K562 (cell line): ENCODE data around the gene GPX5. TPM values are rescaled to one million over a fixed set of nuclear protein-coding genes. Genes with fewer than 3 reads are reported as not detected.
A peak's percentile ranks its signal among the peaks of the same experiment; 100 is the strongest.

Source experiments
- ATAC-seq: fragments of 200-7000 bp; cut with Tn5 transposase; 3 replicates; pipeline ENCODE4 v1.9.1; 2020; ENCODE audit warnings: moderate library complexity
- BruUV-seq: library from RNA; stranded (reverse); fragments of 400-500 nt; replicated peaks from 2 replicates; lab custom pipeline; 2021; lab: Mats Ljungman, UMichigan
- CTCF ChIA-PET: fragments of 300-600 bp; formaldehyde crosslinking; extraction: SDS; loops from one replicate; lab custom pipeline; 2021; ENCODE audit warnings: low intra/inter-chr PET ratio; lab: Yijun Ruan, JAX
- POLR2A ChIA-PET: fragments of 300-600, 350-650 bp; sonication (Branson Sonifier 250); formaldehyde crosslinking; extraction: SDS; loops from one replicate; lab custom pipeline; 2021; ENCODE audit warnings: antibody characterized with exemption, inconsistent platforms; lab: Yijun Ruan, JAX
- DNase-seq, 4 experiments: peaks; one replicate each; pipeline versions ENCODE4 v3.0.0 to v3.0.0-alpha.2; 2011 to 2018; ENCODE audit warnings: low spot score in 3 of 4, mixed read lengths in 3 of 4; ENCODE audit errors: extremely low read depth in 1 of 4
- FAIRE-seq: peaks from 2 replicates; lab custom pipeline; 2011; peaks lifted over from hg19 to GRCh38; lab: Jason Lieb, UNC
- H2AFZ ChIP-seq: 2 replicates; pipeline ENCODE4 v1.6.0; 2011; ENCODE audit warnings: low read depth, low read length, control low read depth, inconsistent platforms
- H3K27ac ChIP-seq: fragments of 200-600 bp; 3 replicates; pipeline ENCODE4 v1.8.0; 2011; ENCODE audit warnings: low read depth, mild to moderate bottlenecking, control low read depth, inconsistent platforms, low read length, moderate library complexity, mixed read lengths; ENCODE audit errors: extremely low read depth
- H3K27me3 ChIP-seq, 2 experiments: fragments of 300-600 bp in 1 of 2; 2 replicates in 1 of 2; 3 replicates in 1 of 2; pipeline versions ENCODE4 v1.6.0 to v1.8.0; 2011; ENCODE audit warnings: inconsistent platforms in 2 of 2, low read length in 2 of 2, mild to moderate bottlenecking in 1 of 2, mixed read lengths in 1 of 2, moderate library complexity in 1 of 2; ENCODE audit not compliant: control insufficient read depth in 2 of 2, insufficient read depth in 2 of 2
- H3K36me3 ChIP-seq: fragments of 300-600 bp; 3 replicates; pipeline ENCODE4 v1.8.0; 2011; ENCODE audit warnings: mild to moderate bottlenecking, low read length, inconsistent platforms; ENCODE audit not compliant: control insufficient read depth, insufficient read depth
- H3K4me1 ChIP-seq, 2 experiments: fragments of 200-600 bp in 1 of 2; replicated peaks in 1 of 2; 2 replicates in 1 of 2; 3 replicates in 1 of 2; pipeline versions ENCODE4 v1.5.1 to v1.8.0; 2011; ENCODE audit warnings: inconsistent platforms in 2 of 2, low read length in 2 of 2, mild to moderate bottlenecking in 1 of 2, mixed read lengths in 1 of 2, moderate library complexity in 1 of 2; ENCODE audit not compliant: control insufficient read depth in 2 of 2, insufficient read depth in 2 of 2
- H3K4me2 ChIP-seq: 2 replicates; pipeline ENCODE4 v1.6.1; 2011; ENCODE audit warnings: low read length, control low read depth, inconsistent platforms, mixed read lengths; ENCODE audit not compliant: insufficient read depth
- H3K4me3 ChIP-seq: fragments of 200-600 bp; sonication (generic), shearing (Covaris generic); 2 replicates; pipeline ENCODE4 v1.5.1; 2016; ENCODE audit warnings: control low read depth, inconsistent platforms
- H3K79me2 ChIP-seq: fragments of 200-600 bp; 3 replicates; pipeline ENCODE4 v1.8.0; 2011; ENCODE audit warnings: low read length, inconsistent platforms; ENCODE audit not compliant: control insufficient read depth, insufficient read depth
- H3K9ac ChIP-seq, 2 experiments: 2 replicates each; pipeline versions ENCODE4 v1.6.0 to v1.6.1; 2011; ENCODE audit warnings: low read depth in 2 of 2, low read length in 2 of 2, control low read depth in 1 of 2, inconsistent platforms in 1 of 2, mild to moderate bottlenecking in 1 of 2, mixed read lengths in 1 of 2; ENCODE audit not compliant: insufficient read depth in 1 of 2
- H3K9me1 ChIP-seq: one replicate; pipeline ENCODE4 v1.6.0; 2011; ENCODE audit warnings: inconsistent platforms, mild to moderate bottlenecking, low read length, moderate library complexity; ENCODE audit not compliant: control insufficient read depth, insufficient read depth
- H3K9me3 ChIP-seq: replicated peaks from 2 replicates; pipeline ENCODE4 v1.5.1; 2011; ENCODE audit warnings: low read depth, low read length, inconsistent platforms; ENCODE audit not compliant: control insufficient read depth, insufficient read depth
- H4K20me1 ChIP-seq: replicated peaks from 2 replicates; pipeline ENCODE4 v1.6.1; 2011; ENCODE audit warnings: low read length, inconsistent platforms, mixed read lengths; ENCODE audit not compliant: control insufficient read depth, insufficient read depth
- ARID2 ChIP-seq: fragments of 450-650 bp; IDR thresholded peaks from 2 replicates; pipeline ENCODE4 v1.6.1; 2017; ENCODE audit warnings: antibody characterized with exemption, mild to moderate bottlenecking
- CREB1 ChIP-seq, 2 experiments: sonication (generic) in 1 of 2; formaldehyde crosslinking in 1 of 2; IDR thresholded peaks; 2 replicates each; pipeline versions ENCODE4 v1.6.1 to v1.8.0; 2012 to 2022; ENCODE audit warnings: inconsistent platforms in 1 of 2, mild to moderate bottlenecking in 1 of 2, missing genetic modification reagents in 1 of 2, moderate library complexity in 1 of 2
- HCFC1 ChIP-seq: IDR thresholded peaks from 2 replicates; pipeline ENCODE4 v1.6.1; 2012; ENCODE audit warnings: low read depth, low read length, improper control_type of control experiment
- MTA3 ChIP-seq: fragments of 450-650 bp; formaldehyde crosslinking; IDR thresholded peaks from 2 replicates; pipeline ENCODE4 v1.6.1; 2017; ENCODE audit warnings: mild to moderate bottlenecking, borderline replicate concordance
- PCBP2 ChIP-seq: fragments of 200-400 bp; formaldehyde crosslinking; IDR thresholded peaks from 2 replicates; pipeline ENCODE4 v1.6.1; 2018; ENCODE audit warnings: low read length, low read depth, mild to moderate bottlenecking, moderate library complexity; ENCODE audit not compliant: poor library complexity, severe bottlenecking
- PHTF2 ChIP-seq: fragments of 250-450 bp; sonication (Bioruptor Pico); IDR thresholded peaks from 2 replicates; pipeline ENCODE4 v1.5.0; 2021; ENCODE audit warnings: mild to moderate bottlenecking
- TBP ChIP-seq: optimal IDR thresholded peaks from 2 replicates; pipeline ENCODE3; 2011; ENCODE audit warnings: low read depth, low read length, improper control_type of control experiment
- WHSC1 ChIP-seq: IDR thresholded peaks from one replicate; pipeline ENCODE4 v1.6.1; 2012; ENCODE audit warnings: low read length, control low read depth, inconsistent platforms
- ZNF239 ChIP-seq: fragments of 250-450 bp; sonication (Bioruptor Pico); IDR thresholded peaks from 2 replicates; pipeline ENCODE4 v1.4.0; 2020; ENCODE audit warnings: mild to moderate bottlenecking
- ZNF583 ChIP-seq: fragments of 250-450 bp; sonication (Bioruptor Pico); IDR thresholded peaks from 2 replicates; pipeline ENCODE4 v1.4.0; 2020
- WGBS: fragments of 100-300 bp; shearing (Covaris generic); methylation state at CpG from one replicate; pipeline ENCODE4 v1.1.6; 2016; ENCODE audit warnings: low coverage, mixed read lengths; ENCODE audit not compliant: insufficient coverage; ENCODE audit errors: missing lambda C conversion rate; 5-methylcytosine and 5-hydroxymethylcytosine counted together
- in situ Hi-C: fragments of 300-500 bp; cut with MboI; formaldehyde crosslinking; loops from 4 replicates; pipeline ENCODE4 v1.15.0; 2018; ENCODE audit warnings: inconsistent platforms, mixed read lengths
- intact Hi-C: fragments of 100-400 bp; cut with micrococcal nuclease; formaldehyde crosslinking; loops from 2 replicates; pipeline ENCODE4 v1.14.2; 2022
- polyA plus RNA-seq, 8 experiments: library from polyadenylated mRNA; depleted of rRNA in 4 of 8; stranded (reverse) in 5 of 8; unstranded in 3 of 8; fragments of >200 nt; fragmentation: Nextera tagmentation in 2 of 8; fragmentation: Illumina TruSeq in 1 of 8; extraction: Ambion mirVana in 2 of 8; extraction: Trizol in 1 of 8; gene quantifications; 2 replicates each; pipeline versions ENCODE4 v1.2.1 to v1.2.3, GENCODE V29; 2011 to 2014; ENCODE audit warnings: inconsistent platforms in 1 of 8, missing spikeins in 1 of 8
- total RNA-seq, 7 experiments: library from RNA; depleted of rRNA in 6 of 7; stranded (reverse); fragments of >200 nt in 6 of 7; fragmentation: Illumina TruSeq in 2 of 7; extraction: Trizol in 2 of 7; gene quantifications; 2 replicates each; pipeline versions ENCODE4 v1.2.1 to v1.2.3, GENCODE V29; 2011 to 2021; ENCODE audit warnings: low replicate concordance in 1 of 7
- TF ChIP-seq, protein P1 (sequence below): fragments of 450-650 bp; IDR thresholded peaks from 2 replicates; pipeline ENCODE4 v1.6.1; 2017; ENCODE audit warnings: antibody characterized with exemption
- TF ChIP-seq, protein P2 (sequence below), 2 experiments: fragments of 450-650 bp; IDR thresholded peaks; 2 replicates each; pipeline ENCODE4 v1.6.1; 2016
- TF ChIP-seq, protein P3 (sequence below): fragments of 450-650 bp; formaldehyde crosslinking; IDR thresholded peaks from 2 replicates; pipeline ENCODE4 v1.4.0; 2020; ENCODE audit warnings: mild to moderate bottlenecking
- TF ChIP-seq, protein P4 (sequence below): fragments of 200-800 bp; sonication (Bioruptor generic); IDR thresholded peaks from 2 replicates; pipeline ENCODE4 v1.6.1; 2017; ENCODE audit warnings: missing genetic modification characterization, missing compliant biosample characterization

The GPX5 gene
- total and polyA plus RNA-seq, 9 of the 15 experiments (the other 6 are each of a cell fraction or from before 2014, with no cell fraction given), result 0.07 to 0.18 (median 0.15) TPM; not detected in 6

DNA sequence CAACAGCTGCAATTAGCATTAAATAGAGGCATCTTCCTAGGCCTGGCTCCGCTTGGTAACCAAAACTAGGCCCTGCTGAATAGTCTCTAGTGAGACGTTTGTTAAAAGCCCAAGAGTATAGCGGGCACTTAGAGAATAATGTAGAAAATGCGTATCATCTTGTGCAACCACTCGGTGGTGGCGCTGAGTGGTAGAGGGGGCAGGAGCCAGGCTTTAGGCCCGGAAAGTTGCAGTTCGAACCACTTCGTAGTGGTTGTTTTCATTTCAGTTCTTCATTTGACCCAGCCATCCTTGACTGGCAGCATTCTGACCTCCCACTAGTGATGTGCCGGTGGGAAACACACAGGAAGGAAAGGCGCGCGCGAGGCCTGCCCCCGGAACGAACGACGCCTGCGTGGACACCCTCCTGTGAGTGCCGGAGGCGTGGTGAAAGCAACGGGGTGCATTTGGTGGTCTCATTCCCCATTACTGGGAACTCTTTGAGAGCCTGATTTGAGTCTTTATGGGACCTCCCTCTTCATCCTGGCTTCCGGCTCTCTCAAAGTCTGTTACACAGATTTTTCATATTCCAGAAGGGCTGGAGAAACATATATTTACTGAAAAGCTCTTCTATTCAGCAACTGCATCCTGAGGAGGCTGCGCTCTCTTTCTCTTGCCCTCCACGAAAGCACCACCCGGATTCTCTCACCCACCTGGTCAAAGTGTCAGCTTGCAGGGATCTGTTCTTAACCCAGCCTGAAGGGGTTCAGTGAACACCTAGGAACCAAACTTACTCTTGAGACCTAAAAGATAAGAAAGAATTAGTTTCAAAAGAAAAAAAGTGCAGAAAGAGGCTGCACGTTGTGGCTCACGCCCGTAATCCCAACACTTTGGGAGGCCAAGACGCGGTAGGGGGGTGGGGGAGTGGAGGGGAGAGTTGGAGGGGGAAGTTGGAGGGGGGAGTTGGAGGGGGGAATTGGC is 18.2 kb downstream of the GPX5 start:
- H3K4me1 ChIP-seq, result peaks cover 19 to 30% of the 10 kb centered on the region in 2 experiments
- H3K27me3 ChIP-seq, result no peaks in the 10 kb centered on the region
- 67% methylated on average over 29 of the region's 31 CpGs for WGBS
- peak overlapping the region; percentile 43; the same call in 2 of the 3 replicates for H3K27ac ChIP-seq
- CTCF ChIA-PET, result interaction anchor here (0.8 to 1.1 kb wide), 2 partner anchors 36 to 188 kb away, joined by 3 read pairs; no protein-coding TSS in a partner anchor
- no peaks in the 10 kb centered on the region for H4K20me1 ChIP-seq
- peak overlapping the region; percentile 98 for H3K4me2 ChIP-seq
- POLR2A ChIA-PET, result interaction anchor here (0.8 to 1.7 kb wide), 4 partner anchors 10 to 867 kb away, joined by 5 to 8 read pairs (median 6); partner anchors contain the start of gene ZSCAN12
- in situ Hi-C loops (no loop called here), intact Hi-C loops (loop anchor here (2.0 kb wide), 4 partner anchors 47 to 143 kb away; no protein-coding TSS in a partner anchor)
- peak overlapping the region in 1 of 2 experiments; percentile 29; a peak in 1 of 4 replicates for H3K9ac ChIP-seq
- H3K9me1 ChIP-seq, result no peaks in the 10 kb centered on the region
- H2AFZ ChIP-seq, result peak overlapping the region; percentile 56
- no peaks in the 10 kb centered on the region for H3K9me3 ChIP-seq
- ATAC-seq (no peak), DNase-seq (peak in 1 of 4 experiments; percentile 34), FAIRE-seq (no peak)
- no TSS peak for BruUV-seq
- H3K79me2 ChIP-seq, result no peaks in the 10 kb centered on the region
- H3K4me3 ChIP-seq, result no peak overlapping the region
- H3K36me3 ChIP-seq, result no peaks in the 10 kb centered on the region
- TF ChIP-seq, protein P1, sequence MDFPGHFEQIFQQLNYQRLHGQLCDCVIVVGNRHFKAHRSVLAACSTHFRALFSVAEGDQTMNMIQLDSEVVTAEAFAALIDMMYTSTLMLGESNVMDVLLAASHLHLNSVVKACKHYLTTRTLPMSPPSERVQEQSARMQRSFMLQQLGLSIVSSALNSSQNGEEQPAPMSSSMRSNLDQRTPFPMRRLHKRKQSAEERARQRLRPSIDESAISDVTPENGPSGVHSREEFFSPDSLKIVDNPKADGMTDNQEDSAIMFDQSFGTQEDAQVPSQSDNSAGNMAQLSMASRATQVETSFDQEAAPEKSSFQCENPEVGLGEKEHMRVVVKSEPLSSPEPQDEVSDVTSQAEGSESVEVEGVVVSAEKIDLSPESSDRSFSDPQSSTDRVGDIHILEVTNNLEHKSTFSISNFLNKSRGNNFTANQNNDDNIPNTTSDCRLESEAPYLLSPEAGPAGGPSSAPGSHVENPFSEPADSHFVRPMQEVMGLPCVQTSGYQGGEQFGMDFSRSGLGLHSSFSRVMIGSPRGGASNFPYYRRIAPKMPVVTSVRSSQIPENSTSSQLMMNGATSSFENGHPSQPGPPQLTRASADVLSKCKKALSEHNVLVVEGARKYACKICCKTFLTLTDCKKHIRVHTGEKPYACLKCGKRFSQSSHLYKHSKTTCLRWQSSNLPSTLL, result no peak
- TF ChIP-seq, protein P2, sequence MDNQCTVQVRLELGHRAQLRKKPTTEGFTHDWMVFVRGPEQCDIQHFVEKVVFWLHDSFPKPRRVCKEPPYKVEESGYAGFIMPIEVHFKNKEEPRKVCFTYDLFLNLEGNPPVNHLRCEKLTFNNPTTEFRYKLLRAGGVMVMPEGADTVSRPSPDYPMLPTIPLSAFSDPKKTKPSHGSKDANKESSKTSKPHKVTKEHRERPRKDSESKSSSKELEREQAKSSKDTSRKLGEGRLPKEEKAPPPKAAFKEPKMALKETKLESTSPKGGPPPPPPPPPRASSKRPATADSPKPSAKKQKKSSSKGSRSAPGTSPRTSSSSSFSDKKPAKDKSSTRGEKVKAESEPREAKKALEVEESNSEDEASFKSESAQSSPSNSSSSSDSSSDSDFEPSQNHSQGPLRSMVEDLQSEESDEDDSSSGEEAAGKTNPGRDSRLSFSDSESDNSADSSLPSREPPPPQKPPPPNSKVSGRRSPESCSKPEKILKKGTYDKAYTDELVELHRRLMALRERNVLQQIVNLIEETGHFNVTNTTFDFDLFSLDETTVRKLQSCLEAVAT (IDR thresholded peaks at IDR 0.05), result 0 out of 4 replicates have a peak, but pooled peaks of 1 of the 2 experiments have one; percentile 30
- TF ChIP-seq CREB1 (IDR thresholded peaks at IDR 0.05), result no peak
- no peak for TF ChIP-seq CREB1 (CRISPR knock-in tag; IDR thresholded peaks at IDR 0.05)
- TF ChIP-seq PCBP2, result no peak
- no peak for TF ChIP-seq ZNF239 (CRISPR knock-in tag)
- no peak for TF ChIP-seq HCFC1
- TF ChIP-seq MTA3, result no peak
- TF ChIP-seq ZNF583 (CRISPR knock-in tag), result 0 out of 2 replicates have a peak, but pooled peaks have one; percentile 36
- TF ChIP-seq, protein P3, sequence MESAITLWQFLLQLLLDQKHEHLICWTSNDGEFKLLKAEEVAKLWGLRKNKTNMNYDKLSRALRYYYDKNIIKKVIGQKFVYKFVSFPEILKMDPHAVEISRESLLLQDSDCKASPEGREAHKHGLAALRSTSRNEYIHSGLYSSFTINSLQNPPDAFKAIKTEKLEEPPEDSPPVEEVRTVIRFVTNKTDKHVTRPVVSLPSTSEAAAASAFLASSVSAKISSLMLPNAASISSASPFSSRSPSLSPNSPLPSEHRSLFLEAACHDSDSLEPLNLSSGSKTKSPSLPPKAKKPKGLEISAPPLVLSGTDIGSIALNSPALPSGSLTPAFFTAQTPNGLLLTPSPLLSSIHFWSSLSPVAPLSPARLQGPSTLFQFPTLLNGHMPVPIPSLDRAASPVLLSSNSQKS (CRISPR knock-in tag), result no peak
- TF ChIP-seq WHSC1, result no peak
- peak; percentile 15 for TF ChIP-seq TBP
- TF ChIP-seq, protein P4, sequence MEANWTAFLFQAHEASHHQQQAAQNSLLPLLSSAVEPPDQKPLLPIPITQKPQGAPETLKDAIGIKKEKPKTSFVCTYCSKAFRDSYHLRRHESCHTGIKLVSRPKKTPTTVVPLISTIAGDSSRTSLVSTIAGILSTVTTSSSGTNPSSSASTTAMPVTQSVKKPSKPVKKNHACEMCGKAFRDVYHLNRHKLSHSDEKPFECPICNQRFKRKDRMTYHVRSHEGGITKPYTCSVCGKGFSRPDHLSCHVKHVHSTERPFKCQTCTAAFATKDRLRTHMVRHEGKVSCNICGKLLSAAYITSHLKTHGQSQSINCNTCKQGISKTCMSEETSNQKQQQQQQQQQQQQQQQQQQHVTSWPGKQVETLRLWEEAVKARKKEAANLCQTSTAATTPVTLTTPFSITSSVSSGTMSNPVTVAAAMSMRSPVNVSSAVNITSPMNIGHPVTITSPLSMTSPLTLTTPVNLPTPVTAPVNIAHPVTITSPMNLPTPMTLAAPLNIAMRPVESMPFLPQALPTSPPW (CRISPR knock-in tag), result no peak
- no peak for TF ChIP-seq ARID2
- no peak for TF ChIP-seq PHTF2 (CRISPR knock-in tag)
